Ovary (tissue), 9 donors: Measurements from ENCODE around the gene DNMT3A. TPM values are rescaled to one million over a fixed set of nuclear protein-coding genes. Genes with fewer than 3 reads are reported as not detected.

Experiments
- DNase-seq, 5 donors: peaks; one replicate each; pipeline ENCODE4 v3.0.0-alpha.2; 2019 to 2020
- H3K27ac ChIP-seq, 2 donors: fragments of 200-600 bp; one replicate each; pipeline versions ENCODE4 v1.5.1 to v1.8.0; 2019 to 2022
- H3K27me3 ChIP-seq: fragments of 200-600 bp; one replicate; pipeline ENCODE4 v1.8.0; 2022
- H3K36me3 ChIP-seq: fragments of 200-600 bp; sonication (generic); one replicate; pipeline ENCODE4 v1.5.1; 2019
- H3K4me1 ChIP-seq: one replicate; pipeline ENCODE4 v1.8.1; 2013; ENCODE audit warnings: mild to moderate bottlenecking, moderate library complexity; ENCODE audit not compliant: insufficient read depth
- H3K4me3 ChIP-seq: fragments of 200-600 bp; sonication (generic); one replicate; pipeline ENCODE4 v1.5.1; 2017
- H3K9me3 ChIP-seq, 2 donors: fragments of 200-600 bp in 1 of 2; sonication (generic) in 1 of 2; one replicate each; pipeline versions ENCODE4 v1.5.1 to v1.8.1; 2013 to 2019; ENCODE audit warnings: mild to moderate bottlenecking in 1 of 2, moderate library complexity in 1 of 2
- CTCF ChIP-seq, 3 donors: fragments of 450-650 bp in 2 of 3; fragments of 200-600 bp in 1 of 3; IDR thresholded peaks; one replicate each; pipeline versions ENCODE4 v1.5.1 to v1.8.0; 2016 to 2022; ENCODE audit warnings: antibody characterized with exemption in 3 of 3, mild to moderate bottlenecking in 1 of 3
- EP300 ChIP-seq: sonication (generic); formaldehyde crosslinking; IDR thresholded peaks from one replicate; pipeline ENCODE4 v1.6.1; 2017; ENCODE audit warnings: antibody characterized with exemption
- POLR2A ChIP-seq: fragments of 450-650 bp; IDR thresholded peaks from one replicate; pipeline ENCODE4 v1.6.1; 2017; ENCODE audit warnings: antibody characterized with exemption, mild to moderate bottlenecking, moderate library complexity
- WGBS, 3 donors: extraction: QIAGEN DNeasy Blood & Tissue Kit in 1 of 3; methylation state at CpG; one replicate each; pipeline versions ENCODE4 v1.1.5 to v1.1.7; 2013 to 2017; 5-methylcytosine and 5-hydroxymethylcytosine counted together
- intact Hi-C, 4 donors: fragments of 100-400 bp; cut with DNase I; formaldehyde crosslinking; loops; one replicate each; pipeline versions ENCODE4 v1.11.0 to v1.15.1; 2022 to 2023
- polyA plus RNA-seq, 2 donors: library from polyadenylated mRNA; stranded (reverse); fragments of 200-250 nt in 1 of 2; fragments of 350-450 nt in 1 of 2; fragmentation: Illumina TruSeq in 1 of 2; extraction: RNeasy Lipid Tissue Mini Kit (QIAGEN cat#74804) in 1 of 2; gene quantifications; one replicate each; pipeline ENCODE4 v1.2.3, GENCODE V29; 2013 to 2014
- total RNA-seq, 7 donors: library from RNA; depleted of rRNA in 2 of 7; stranded (reverse); fragments of >200 nt in 2 of 7; fragmentation: NEBNext Ultra II Directional in 3 of 7; extraction: Animal tissue kit (Norgen Biotek cat#: 25700) in 3 of 7; gene quantifications; one replicate each; pipeline versions ENCODE4 v1.1.0 to v1.2.4, GENCODE V29; 2016 to 2023
- donor health status: DM: no; HTN: no; CAD: no; lungs with moderate emphysema.
- donor health status: DM: no; HTN: no; CAD: no.
- donor health status: Bipolar disorder and iron deficiency.
- donor health status: DM: yes; HTN: yes; CAD: no.
- donor health status: DM: no; HTN: no; CAD: no.
- donor health status: DM: yes; HTN: yes; CAD: no.

Gene DNMT3A
- total and polyA plus RNA-seq, 9 donors, result 11.3 to 72.7 (median 46.7) TPM

- Histone ChIP-seq H3K36me3 (no peaks in the 10 kb centered on the region), H3K4me3 (no peak overlapping the region), H3K27ac (peak overlapping the region in 1 of 2 donors; percentile 32), H3K27me3 (no peaks in the 10 kb centered on the region), H3K9me3 (no peaks in the 10 kb centered on the region), H3K4me1 (peaks cover 8% of the 10 kb centered on the region)
- TF ChIP-seq EP300 (no peak), CTCF (IDR thresholded peaks at IDR 0.05) (no peak), POLR2A (no peak)
- no peak for DNase-seq
- intact Hi-C loops, result no loop called here
- WGBS, 3 donors, result 23 to 36% (median 27%) methylated on average over 9 of the region's 9 CpGs
Observed at GRCh38 chr2:25257032-25257552, 84.6 kb downstream of the DNMT3A start.

- peaks cover 11% of the 10 kb centered on the region for H3K4me1 ChIP-seq
- H3K27me3 ChIP-seq, result no peaks in the 10 kb centered on the region
- H3K4me3 ChIP-seq, result no peak overlapping the region
- H3K36me3 ChIP-seq, result no peaks in the 10 kb centered on the region
- TF ChIP-seq EP300 (no peak), CTCF (IDR thresholded peaks at IDR 0.05) (no peak), POLR2A (no peak)
- peak overlapping the region in 1 of 2 donors; percentile 32 for H3K27ac ChIP-seq
- no peaks in the 10 kb centered on the region for H3K9me3 ChIP-seq
- DNase-seq, result no peak
- intact Hi-C loops, result no loop called here
- WGBS, 3 donors, result 86 to 94% (median 90%) methylated on average over 2 of the region's 2 CpGs
Observed at GRCh38 chr2:25256488-25256875, 85.2 kb downstream of the DNMT3A start.

- no peak overlapping the region for H3K27ac ChIP-seq
- 94 to 95% (median 94%) methylated on average over 15 of the region's 15 CpGs for WGBS, 3 donors
- H3K4me3 ChIP-seq, result no peak overlapping the region
- H3K4me1 ChIP-seq, result peaks cover 14% of the 10 kb centered on the region
- H3K36me3 ChIP-seq, result no peaks in the 10 kb centered on the region
- intact Hi-C loops, result no loop called here
- no peaks in the 10 kb centered on the region for H3K27me3 ChIP-seq
- no peak for DNase-seq
- no peaks in the 10 kb centered on the region for H3K9me3 ChIP-seq
- TF ChIP-seq EP300 (no peak), CTCF (IDR thresholded peaks at IDR 0.05) (no peak), POLR2A (no peak)
Observed at GRCh38 chr2:25255745-25256487, 85.8 kb downstream of the DNMT3A start.

GRCh38 chr2:25254961-25255360 lies 86.8 kb downstream of the DNMT3A start:
- H3K9me3 ChIP-seq, result no peaks in the 10 kb centered on the region
- no peaks in the 10 kb centered on the region for H3K36me3 ChIP-seq
- H3K27ac ChIP-seq, result no peak overlapping the region

More at GRCh38 chr2:25254961-25255360, 86.8 kb downstream of the DNMT3A start:
- no peak for DNase-seq
- TF ChIP-seq CTCF (IDR thresholded peaks at IDR 0.05) (no peak), POLR2A (no peak), EP300 (no peak)
- Histone ChIP-seq H3K4me3 (no peak overlapping the region), H3K4me1 (peaks cover 18% of the 10 kb centered on the region), H3K27me3 (no peaks in the 10 kb centered on the region)
- 86 to 95% (median 93%) methylated on average over 1 of the region's 1 CpG for WGBS, 3 donors
- intact Hi-C loops, result no loop called here
